Effector CD8-positive, alpha-beta T cell (primary cell): ENCODE measurements around the gene AKIRIN1.
"Not testable (repeated sequence)": the region's sequence is repeated elsewhere in the genome, so short reads cannot be mapped to it uniquely, and the experiment has no call there.

ENCODE experiments used
- DNase-seq: peaks from one replicate; lab custom pipeline; 2025; lab: John Stamatoyannopoulos, UW

The AKIRIN1 gene

DNA sequence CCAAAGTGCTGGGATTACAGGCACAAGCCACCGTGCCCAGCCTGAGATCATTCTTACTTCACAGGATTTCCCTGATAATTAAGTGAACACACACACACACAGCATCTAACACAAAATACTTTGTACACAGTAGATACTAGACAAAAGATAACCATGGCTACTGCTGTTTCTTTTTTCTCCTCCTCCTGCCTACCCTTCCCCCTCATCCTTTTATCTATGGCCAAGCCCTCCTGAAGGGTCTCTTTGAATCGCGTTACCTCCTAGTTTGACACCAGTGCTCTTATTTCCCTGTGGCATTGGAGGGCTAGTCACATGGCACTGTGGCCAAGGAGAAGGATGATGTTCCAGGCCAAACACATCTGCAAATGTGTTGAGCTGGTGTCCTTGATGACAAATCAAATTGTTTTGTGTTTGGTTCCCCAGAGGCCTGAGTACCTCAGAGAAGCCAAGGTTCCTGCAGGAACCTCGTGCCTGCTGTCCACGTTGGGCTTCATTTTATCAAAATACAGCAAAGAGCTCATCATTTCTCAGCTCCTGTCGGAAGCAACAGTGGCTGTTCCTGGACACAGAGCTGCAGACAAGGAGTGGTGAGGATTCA lies 55.6 kb downstream of the AKIRIN1 start:
- no peak for DNase-seq

DNA sequence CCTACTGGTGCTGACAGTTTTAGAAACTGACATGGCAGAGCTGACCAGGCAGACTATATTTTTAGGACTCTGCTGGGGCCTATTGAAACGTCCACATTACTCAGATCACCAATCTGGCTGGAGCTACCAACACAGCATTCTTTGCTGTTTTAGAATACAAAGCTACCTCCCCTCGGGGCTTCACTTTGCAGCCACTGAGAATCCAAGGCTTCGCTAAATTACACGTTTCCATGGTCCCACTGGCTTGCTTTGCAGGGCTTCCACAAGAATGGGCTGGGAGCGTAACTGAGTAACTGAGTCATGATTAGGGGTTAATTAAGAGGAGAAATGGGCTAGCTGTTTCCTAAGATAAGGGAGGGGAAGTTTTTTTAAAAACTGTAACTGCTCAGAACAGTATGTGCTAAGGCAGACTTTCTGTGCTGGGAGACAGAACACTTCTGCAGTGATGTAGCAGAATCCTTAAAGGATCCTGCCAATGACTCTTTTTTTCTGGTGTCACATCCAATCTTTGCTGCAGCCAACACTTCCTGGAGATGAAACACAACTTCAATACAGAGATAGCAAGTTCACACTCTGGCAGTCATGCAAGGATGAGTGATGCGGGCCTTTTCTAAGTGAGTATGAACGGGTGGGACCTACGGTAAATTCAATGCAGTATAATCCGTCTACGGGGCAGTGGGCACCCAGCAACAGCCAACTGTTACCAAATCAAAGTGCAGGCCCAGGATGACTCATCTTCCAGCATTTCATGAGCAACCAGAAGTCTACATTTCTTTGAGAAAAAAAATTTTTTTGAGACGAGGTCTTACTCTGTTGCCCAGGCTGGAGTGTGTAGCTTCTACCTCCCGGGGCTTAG lies 56.5 kb downstream of the AKIRIN1 start:
- DNase-seq = no peak

DNA sequence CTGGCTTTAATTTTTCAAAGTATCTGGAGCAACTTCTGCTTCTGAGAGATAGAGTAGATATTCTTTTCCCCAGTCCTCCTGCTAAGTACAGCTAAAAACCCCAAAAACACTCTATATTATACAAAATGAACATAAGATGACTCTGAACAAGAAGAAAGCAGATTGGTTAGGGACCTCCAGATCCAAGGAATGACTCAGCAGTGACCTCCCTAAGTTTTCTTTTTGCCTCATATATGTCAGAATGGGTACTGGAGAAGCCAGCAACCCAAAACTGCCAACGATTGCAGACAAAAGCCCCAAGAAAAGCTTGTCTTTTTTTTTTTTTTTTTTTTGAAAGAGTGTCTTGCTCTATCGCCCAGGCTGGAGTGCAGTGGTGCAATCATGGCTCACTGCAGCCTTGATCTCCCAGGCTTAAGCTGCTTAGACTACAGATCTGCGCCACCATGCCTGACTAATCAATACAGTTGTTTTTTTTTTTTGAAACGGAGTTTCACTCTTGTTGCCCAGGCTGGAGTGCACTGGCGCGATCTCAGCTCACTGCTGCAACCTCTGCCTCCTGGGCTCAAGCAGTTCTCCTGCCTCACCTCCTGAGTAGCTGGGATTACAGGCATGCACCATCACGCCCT lies 57.8 kb downstream of the AKIRIN1 start:
- no peak for DNase-seq

DNA sequence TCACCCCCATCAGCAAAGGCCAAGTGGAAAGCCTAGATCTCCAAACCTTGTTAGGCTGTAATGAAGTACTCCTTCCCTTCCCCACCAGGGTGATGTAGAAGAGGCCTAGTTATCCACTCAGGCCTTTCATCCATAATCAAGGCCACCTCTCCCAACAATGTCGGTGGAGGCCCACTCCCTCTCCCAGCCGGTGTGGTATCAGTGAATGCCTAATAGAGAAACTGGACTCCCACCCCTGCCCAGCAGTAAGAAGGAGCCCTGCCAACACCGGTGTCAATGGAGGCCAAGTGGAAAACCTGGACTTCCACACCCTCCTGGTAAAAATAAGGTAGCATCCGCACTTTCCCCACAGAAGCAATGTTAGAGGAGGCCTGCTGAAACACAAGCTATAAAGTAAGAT lies 58.9 kb downstream of the AKIRIN1 start:
- no peak for DNase-seq

DNA sequence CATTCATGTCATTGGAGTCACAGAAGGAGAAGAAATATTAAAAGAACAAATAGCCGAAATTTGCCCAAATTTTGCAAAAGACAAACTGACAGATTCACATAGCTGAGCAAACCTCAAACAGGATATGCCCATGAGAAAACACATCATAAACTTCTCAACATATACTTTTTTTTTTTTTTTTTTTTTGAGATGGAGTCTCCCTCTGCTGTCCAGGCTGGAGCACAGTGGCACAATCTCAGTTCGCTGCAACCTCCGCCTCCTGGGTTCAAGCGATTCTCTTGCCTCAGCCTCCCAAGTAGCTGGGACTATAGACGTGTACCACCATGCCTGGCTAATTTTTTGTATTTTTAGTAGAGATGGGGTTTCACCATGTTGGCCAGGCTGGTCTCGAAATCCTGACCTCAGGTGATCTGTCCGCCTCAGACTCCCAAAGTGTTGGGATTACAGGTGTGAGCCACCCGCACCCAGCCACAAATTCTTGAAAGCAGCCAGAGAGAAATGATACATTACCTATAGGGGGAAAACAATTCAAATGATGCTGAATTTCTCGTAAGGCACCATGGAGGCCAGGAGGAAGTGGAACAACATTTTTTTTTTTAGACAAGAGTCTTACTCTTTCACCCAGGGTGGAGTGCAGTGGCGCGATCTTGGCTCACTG lies 60.2 kb downstream of the AKIRIN1 start:
- not testable (repeated sequence) for DNase-seq

DNA sequence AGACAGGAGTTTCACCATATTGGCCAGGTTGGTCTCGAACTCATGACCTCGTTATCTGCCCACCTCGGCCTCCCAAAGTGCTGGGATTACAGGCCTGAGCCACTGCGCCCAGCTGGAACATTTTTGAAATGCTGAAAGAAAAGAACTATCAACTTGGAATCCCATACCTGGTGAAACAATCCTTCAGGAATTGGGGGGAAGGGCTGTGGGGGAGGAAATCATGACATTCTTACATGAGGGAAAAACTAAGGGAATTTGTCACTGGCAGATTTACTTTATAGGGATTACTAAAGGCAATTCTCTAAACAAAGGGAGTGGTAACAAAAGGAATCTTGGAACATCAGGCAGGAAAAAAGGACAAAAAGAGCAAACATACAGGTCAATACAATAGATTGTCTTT lies 60.9 kb downstream of the AKIRIN1 start:
- DNase-seq = no peak

DNA sequence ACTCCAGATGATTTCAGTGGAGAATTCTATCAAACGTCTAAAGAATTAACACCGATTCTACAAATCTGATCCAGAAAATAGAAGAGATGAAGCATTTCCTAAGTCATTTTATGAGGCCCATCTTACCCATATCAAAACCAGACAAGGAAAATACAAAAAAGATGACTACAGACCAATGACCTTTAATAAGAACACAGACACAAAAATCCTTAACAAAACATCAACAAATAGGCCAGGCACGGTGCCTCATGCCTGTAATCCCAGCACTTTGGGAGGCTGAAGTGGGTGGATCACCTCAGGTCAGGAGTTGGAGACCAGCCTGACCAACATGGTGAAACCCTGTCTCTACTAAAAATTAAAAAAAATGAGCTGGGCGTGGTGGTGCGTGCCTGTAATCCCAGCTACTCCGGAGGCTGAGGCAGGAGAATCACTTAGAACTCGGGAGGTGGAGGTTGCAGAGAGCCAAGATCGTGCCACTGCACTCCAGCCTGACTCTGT lies 64.2 kb downstream of the AKIRIN1 start:
- DNase-seq = not testable (repeated sequence)
